SH-SY5Y (cell line): ENCODE results near the gene DEFB113.

Experiments
- GATA2 ChIP-seq: IDR thresholded peaks from 2 replicates; pipeline ENCODE4 v1.6.1; 2011; ENCODE audit warnings: mild to moderate bottlenecking, low read depth, low read length
- GATA3 ChIP-seq: IDR thresholded peaks from 2 replicates; pipeline ENCODE4 v1.6.1; 2011; ENCODE audit warnings: low read depth, mild to moderate bottlenecking, low read length, moderate library complexity

DNA sequence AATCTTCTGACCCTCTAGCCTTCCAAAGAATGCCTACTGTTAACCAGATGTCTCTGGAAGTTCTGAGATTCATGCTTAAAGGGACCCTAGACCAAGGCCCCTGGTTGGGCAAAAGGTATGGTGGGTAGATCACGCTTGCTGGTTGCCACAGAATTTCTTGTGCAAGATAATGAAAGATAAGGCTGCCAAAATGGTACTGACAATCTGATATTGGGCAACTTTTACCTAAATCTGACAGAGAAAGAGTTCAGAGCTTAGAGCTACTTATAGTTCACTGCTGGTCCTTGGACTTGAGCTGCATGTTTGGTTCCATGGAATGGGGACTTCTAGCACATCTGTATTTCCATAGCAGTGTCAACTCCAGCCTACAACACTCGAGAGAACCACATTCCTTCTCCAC lies 17.5 kb downstream of the DEFB113 start:
- TF ChIP-seq GATA2 (no peak), GATA3 (no peak)
